ENCODE data around the gene TPP1.

Gene TPP1

DNA sequence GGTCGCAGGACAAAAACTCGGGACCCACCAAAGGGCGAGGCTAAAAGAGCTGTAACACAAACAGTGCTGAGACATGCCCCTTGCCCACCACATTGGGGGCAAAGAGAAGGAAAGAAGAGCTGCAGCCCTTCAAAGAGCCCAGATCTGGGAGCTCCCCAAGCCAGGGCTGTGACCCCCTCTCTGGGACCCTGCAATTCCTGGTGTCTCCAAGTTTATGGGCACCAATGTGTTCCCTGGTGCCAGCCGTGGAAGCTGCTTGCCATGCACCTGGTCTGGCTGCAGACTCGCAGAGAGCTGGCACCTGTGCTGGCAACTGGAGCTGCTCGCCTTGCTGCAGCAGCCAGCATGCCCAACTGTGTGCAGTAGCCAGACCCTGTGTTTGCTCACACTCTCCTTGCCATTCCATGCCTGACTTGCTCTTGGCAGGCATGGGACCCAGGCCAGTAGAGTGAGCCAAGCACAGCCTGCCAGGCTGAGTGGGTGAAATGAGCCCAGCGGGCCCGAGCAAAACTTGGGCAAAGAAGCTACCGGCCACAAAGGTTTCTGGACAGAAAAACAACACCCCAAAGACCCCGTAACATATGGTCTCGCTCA is 31.8 kb downstream of the TPP1 start:
- no peak for DNase-seq (ENCODE audit: extremely low spot score)
- POLR2A ChIA-PET, result no interaction called here
- CTCF ChIA-PET, result interaction anchor here (1.0 to 1.4 kb wide), 4 partner anchors 9 to 97 kb away, joined by 3 to 10 read pairs (median 4); no protein-coding TSS in a partner anchor
- TF ChIP-seq, protein P1, sequence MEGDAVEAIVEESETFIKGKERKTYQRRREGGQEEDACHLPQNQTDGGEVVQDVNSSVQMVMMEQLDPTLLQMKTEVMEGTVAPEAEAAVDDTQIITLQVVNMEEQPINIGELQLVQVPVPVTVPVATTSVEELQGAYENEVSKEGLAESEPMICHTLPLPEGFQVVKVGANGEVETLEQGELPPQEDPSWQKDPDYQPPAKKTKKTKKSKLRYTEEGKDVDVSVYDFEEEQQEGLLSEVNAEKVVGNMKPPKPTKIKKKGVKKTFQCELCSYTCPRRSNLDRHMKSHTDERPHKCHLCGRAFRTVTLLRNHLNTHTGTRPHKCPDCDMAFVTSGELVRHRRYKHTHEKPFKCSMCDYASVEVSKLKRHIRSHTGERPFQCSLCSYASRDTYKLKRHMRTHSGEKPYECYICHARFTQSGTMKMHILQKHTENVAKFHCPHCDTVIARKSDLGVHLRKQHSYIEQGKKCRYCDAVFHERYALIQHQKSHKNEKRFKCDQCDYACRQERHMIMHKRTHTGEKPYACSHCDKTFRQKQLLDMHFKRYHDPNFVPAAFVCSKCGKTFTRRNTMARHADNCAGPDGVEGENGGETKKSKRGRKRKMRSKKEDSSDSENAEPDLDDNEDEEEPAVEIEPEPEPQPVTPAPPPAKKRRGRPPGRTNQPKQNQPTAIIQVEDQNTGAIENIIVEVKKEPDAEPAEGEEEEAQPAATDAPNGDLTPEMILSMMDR (IDR thresholded peaks at IDR 0.05; ENCODE audit: control extremely low read depth, extremely low read depth, low read depth, missing control alignments), result no peak

DNA sequence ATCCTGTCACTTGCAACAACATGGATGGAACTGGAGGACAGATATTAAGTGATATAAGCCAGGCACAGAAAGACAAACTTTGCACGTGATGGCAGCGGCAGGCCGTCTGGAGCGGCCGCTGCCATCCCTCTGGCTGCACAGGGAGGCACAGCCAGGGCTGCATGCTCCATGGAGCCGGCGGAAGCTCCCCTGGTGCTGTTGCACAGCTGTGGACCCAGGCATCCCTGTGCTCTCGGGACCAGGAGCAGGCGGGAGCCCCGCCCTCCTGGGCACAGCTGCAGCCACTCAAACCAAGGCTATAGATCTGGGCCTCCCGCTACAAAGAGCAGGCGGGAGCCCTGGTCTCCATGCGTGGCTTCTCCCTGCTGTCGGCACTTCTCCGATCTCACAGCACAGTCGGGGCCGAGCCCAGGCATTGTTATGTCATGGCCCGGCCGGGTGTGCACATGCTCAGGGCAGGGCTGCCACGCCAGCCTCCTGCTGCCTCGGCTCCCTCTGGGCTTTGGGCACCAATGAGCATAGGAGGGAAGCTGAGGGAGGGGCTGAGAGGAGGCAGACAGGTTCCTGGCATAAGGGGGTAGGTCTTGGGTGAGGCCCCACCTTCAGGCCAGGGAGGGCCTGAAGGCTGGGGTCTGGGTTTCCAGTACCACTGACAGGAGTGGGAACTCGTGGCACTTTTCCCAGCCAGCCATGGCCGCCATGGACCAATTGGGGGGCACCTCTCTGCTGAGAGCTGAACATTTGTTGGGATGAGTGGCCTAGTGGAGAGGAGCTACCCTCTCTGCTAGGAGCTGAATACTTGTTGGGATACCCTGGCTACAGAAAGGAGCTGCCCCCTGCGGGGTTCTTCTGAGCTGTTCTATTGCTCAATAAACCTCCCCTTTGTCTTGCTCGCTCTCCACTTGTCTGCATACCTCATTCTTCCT is 32.5 kb downstream of the TPP1 start:
- TF ChIP-seq, protein P1 (IDR thresholded peaks at IDR 0.05; ENCODE audit: control extremely low read depth, extremely low read depth, low read depth, missing control alignments), result no peak
- no peak for DNase-seq (ENCODE audit: extremely low spot score)
- POLR2A ChIA-PET, result interaction anchor here (0.6 kb wide), 1 partner anchor 80 kb away, joined by 5 read pairs; no protein-coding TSS in a partner anchor
- CTCF ChIA-PET, result interaction anchor here (1.0 to 1.4 kb wide), 4 partner anchors 10 to 97 kb away, joined by 3 to 10 read pairs (median 4); no protein-coding TSS in a partner anchor

GRCh38 chr11:6584528-6584927 is 34.7 kb downstream of the TPP1 start:
- TF ChIP-seq, protein P1 (IDR thresholded peaks at IDR 0.05; ENCODE audit: control extremely low read depth, extremely low read depth, low read depth, missing control alignments), result no peak
- ChIA-PET POLR2A (no interaction called here), CTCF (no interaction called here)
- DNase-seq (ENCODE audit: extremely low spot score), result no peak

- ChIA-PET POLR2A (no interaction called here), CTCF (no interaction called here)
- TF ChIP-seq, protein P1 (IDR thresholded peaks at IDR 0.05; ENCODE audit: control extremely low read depth, extremely low read depth, low read depth, missing control alignments), result no peak
- no peak for DNase-seq (ENCODE audit: extremely low spot score)
Observed at GRCh38 chr11:6583584-6583983, 35.6 kb downstream of the TPP1 start.

GRCh38 chr11:6579681-6580080 is 39.5 kb downstream of the TPP1 start:
- DNase-seq (ENCODE audit: extremely low spot score), result no peak
- POLR2A ChIA-PET, result no interaction called here
- CTCF ChIA-PET, result interaction anchor here (1.1 to 2.1 kb wide), 4 partner anchors 14 to 136 kb away, joined by 3 to 6 read pairs (median 4); no protein-coding TSS in a partner anchor
- TF ChIP-seq, protein P1 (IDR thresholded peaks at IDR 0.05; ENCODE audit: control extremely low read depth, extremely low read depth, low read depth, missing control alignments), result no peak

- POLR2A ChIA-PET, result no interaction called here
- TF ChIP-seq, protein P1 (IDR thresholded peaks at IDR 0.05; ENCODE audit: control extremely low read depth, extremely low read depth, low read depth, missing control alignments), result no peak
- CTCF ChIA-PET, result interaction anchor here (0.7 to 1.6 kb wide), 3 partner anchors 9 to 134 kb away, joined by 3 to 4 read pairs (median 3); no protein-coding TSS in a partner anchor
- DNase-seq (ENCODE audit: extremely low spot score), result no peak
Observed at GRCh38 chr11:6578134-6578533, 41.1 kb downstream of the TPP1 start.

Measured in GM10248 (cell line).